Peyer's patch (tissue), 4 donors: Measurements from ENCODE around the gene MAGEA10. TPM values are rescaled to one million over a fixed set of nuclear protein-coding genes. Genes with fewer than 3 reads are reported as not detected.

Experiments used
- DNase-seq, 3 donors: peaks; one replicate each; pipeline ENCODE4 v3.0.0-alpha.2; 2017 to 2019
- H3K27ac ChIP-seq, 4 donors: fragments of 200-600 bp; sonication (generic); one replicate each; pipeline ENCODE4 v1.5.1; 2016 to 2019
- H3K27me3 ChIP-seq, 2 donors: fragments of 200-600 bp; sonication (generic); one replicate each; pipeline ENCODE4 v1.5.1; 2019
- H3K36me3 ChIP-seq, 3 donors: fragments of 200-600 bp; sonication (generic); one replicate each; pipeline ENCODE4 v1.5.1; 2016 to 2019
- H3K4me1 ChIP-seq, 4 donors: fragments of 200-600 bp; sonication (generic); one replicate each; pipeline ENCODE4 v1.5.1; 2016 to 2019
- H3K4me3 ChIP-seq, 4 donors: fragments of 200-600 bp; sonication (generic); 1 replicate in 3 of 4; 2 replicates in 1 of 4; pipeline ENCODE4 v1.5.1; 2016 to 2019; ENCODE audit warnings: mild to moderate bottlenecking in 1 of 4
- H3K9me3 ChIP-seq, 4 donors: fragments of 200-600 bp; sonication (generic); one replicate each; pipeline ENCODE4 v1.5.1; 2016 to 2019; ENCODE audit warnings: mild to moderate bottlenecking in 1 of 4
- CTCF ChIP-seq, 6 experiments: fragments of 450-650 bp in 4 of 6; fragments of 200-600 bp in 2 of 6; sonication (generic) in 1 of 6; IDR thresholded peaks; one replicate each; pipeline ENCODE4 v1.5.1; 2017 to 2019; ENCODE audit warnings: antibody characterized with exemption in 6 of 6, mild to moderate bottlenecking in 3 of 6, moderate library complexity in 1 of 6
- POLR2A ChIP-seq, 2 donors: fragments of 450-650 bp; IDR thresholded peaks; one replicate each; pipeline ENCODE4 v1.5.1; 2017; ENCODE audit warnings: antibody characterized with exemption in 2 of 2, mild to moderate bottlenecking in 2 of 2, moderate library complexity in 2 of 2
- total RNA-seq, 4 donors: library from RNA; depleted of rRNA; stranded (reverse); fragments of >200 nt; gene quantifications; one replicate each; pipeline ENCODE4 v1.1.0, GENCODE V29; 2016

Gene MAGEA10
- total RNA-seq, 4 donors from 2014 or later, result not detected

GRCh38 chrX:152165033-152165743, 26.8 kb upstream of the MAGEA10 start:
- no peak for DNase-seq
- TF ChIP-seq POLR2A (IDR thresholded peaks at IDR 0.05), result no peak
- no peak for TF ChIP-seq CTCF (IDR thresholded peaks at IDR 0.05)
- Histone ChIP-seq H3K27me3 (no peaks in the 10 kb centered on the region), H3K4me3 (no peak overlapping the region), H3K4me1 (no peaks in the 10 kb centered on the region), H3K36me3 (no peaks in the 10 kb centered on the region), H3K9me3 (no peaks in the 10 kb centered on the region), H3K27ac (no peak overlapping the region)

DNA sequence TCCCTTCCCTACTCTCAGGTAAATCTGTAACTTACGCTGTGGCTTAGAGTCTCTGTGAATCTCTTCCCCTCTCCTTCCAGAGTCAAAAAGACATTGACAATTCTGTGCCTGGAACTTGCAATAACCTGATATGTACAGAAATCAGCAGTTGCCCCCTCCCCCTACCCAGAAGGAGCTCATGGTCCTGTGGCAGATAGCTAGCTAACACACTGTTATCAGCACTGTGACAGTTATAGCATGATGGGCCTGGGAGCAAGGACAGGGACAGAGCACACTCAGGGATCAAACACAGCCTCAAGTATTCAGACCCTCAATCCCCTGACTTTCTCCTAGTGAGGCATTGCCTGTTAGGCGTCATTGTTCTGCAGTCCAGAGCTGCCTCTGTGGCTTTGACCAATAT, 18.7 kb upstream of the MAGEA10 start:
- TF ChIP-seq POLR2A (IDR thresholded peaks at IDR 0.05), result no peak
- TF ChIP-seq CTCF (IDR thresholded peaks at IDR 0.05), result no peak
- Histone ChIP-seq H3K4me1 (no peaks in the 10 kb centered on the region), H3K4me3 (no peak overlapping the region), H3K27ac (no peak overlapping the region), H3K36me3 (no peaks in the 10 kb centered on the region), H3K9me3 (no peaks in the 10 kb centered on the region), H3K27me3 (no peaks in the 10 kb centered on the region)
- DNase-seq, result no peak

GRCh38 chrX:152155766-152156310, 17.5 kb upstream of the MAGEA10 start:
- no peaks in the 10 kb centered on the region for H3K36me3 ChIP-seq
- no peak overlapping the region for H3K27ac ChIP-seq
- H3K4me1 ChIP-seq, result no peaks in the 10 kb centered on the region
- no peaks in the 10 kb centered on the region for H3K27me3 ChIP-seq
- H3K4me3 ChIP-seq, result no peak overlapping the region
- DNase-seq, result no peak
- TF ChIP-seq CTCF (IDR thresholded peaks at IDR 0.05), result no peak
- no peak for TF ChIP-seq POLR2A (IDR thresholded peaks at IDR 0.05)
- no peaks in the 10 kb centered on the region for H3K9me3 ChIP-seq

DNA sequence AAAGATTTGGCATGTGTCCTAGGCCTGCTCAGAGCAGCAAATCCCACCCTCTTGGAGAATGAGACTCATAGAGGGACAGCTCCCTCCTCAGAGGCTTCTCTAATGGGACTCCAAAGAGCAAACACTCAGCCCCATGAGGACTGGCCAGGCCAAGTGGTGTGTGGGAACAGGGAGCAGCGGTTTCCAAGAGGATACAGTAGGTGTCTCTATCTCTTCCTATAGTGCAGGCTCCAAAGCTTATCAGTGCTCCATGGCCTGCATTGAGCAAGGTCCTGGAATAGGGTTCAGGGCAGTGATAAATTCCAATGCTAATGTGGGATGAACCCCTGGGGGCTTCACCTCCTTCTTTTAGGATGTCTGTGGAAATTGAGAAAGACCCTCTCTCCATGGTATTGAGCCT, 15.7 kb upstream of the MAGEA10 start:
- Histone ChIP-seq H3K4me3 (no peak overlapping the region), H3K27ac (no peak overlapping the region), H3K4me1 (no peaks in the 10 kb centered on the region), H3K9me3 (no peaks in the 10 kb centered on the region), H3K27me3 (no peaks in the 10 kb centered on the region), H3K36me3 (no peaks in the 10 kb centered on the region)
- no peak for TF ChIP-seq POLR2A (IDR thresholded peaks at IDR 0.05)
- no peak for TF ChIP-seq CTCF (IDR thresholded peaks at IDR 0.05)
- no peak for DNase-seq

- H3K27me3 ChIP-seq, result no peaks in the 10 kb centered on the region
- no peaks in the 10 kb centered on the region for H3K4me1 ChIP-seq
- no peaks in the 10 kb centered on the region for H3K36me3 ChIP-seq
- H3K4me3 ChIP-seq, result no peak overlapping the region
- DNase-seq, result no peak
- TF ChIP-seq CTCF (IDR thresholded peaks at IDR 0.05) (no peak), POLR2A (IDR thresholded peaks at IDR 0.05) (no peak)
- no peak overlapping the region for H3K27ac ChIP-seq
- H3K9me3 ChIP-seq, result no peaks in the 10 kb centered on the region
These were observed 12.9 kb upstream of the MAGEA10 start for GRCh38 chrX:152151256-152151655.
